Bone marrow (tissue), 2 donors: ENCODE results near the gene IVD.
A peak's percentile ranks its signal among the peaks of the same experiment; 100 is the strongest.

Source experiments
- DNase-seq, 2 donors: peaks; one replicate each; lab custom pipeline; 2025; lab: John Stamatoyannopoulos, UW

IVD gene

DNA sequence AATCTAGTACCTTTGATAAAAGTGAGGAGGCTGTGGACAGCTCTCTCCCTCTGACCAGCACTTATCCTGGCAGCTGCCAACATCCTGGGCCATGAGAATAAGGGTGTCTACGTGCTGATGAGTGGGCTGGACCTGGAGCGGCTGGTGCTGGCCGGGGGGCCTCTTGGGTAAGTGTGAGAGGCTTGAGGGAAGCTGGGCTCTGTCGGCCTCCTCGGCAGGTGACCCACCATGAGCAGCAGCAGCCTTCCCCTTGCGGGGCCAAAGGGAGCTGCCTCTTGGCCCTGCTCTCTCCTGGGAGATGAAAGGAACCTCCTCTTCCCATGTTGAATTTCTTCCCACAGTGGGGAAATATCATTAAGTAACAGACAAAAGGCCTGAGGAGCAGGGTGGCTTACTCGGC lies 9.2 kb downstream of the IVD start:
- DNase-seq: no peak

GRCh38 chr15:40415226-40415625 lies 9.6 kb downstream of the IVD start:
- no peak for DNase-seq

DNA sequence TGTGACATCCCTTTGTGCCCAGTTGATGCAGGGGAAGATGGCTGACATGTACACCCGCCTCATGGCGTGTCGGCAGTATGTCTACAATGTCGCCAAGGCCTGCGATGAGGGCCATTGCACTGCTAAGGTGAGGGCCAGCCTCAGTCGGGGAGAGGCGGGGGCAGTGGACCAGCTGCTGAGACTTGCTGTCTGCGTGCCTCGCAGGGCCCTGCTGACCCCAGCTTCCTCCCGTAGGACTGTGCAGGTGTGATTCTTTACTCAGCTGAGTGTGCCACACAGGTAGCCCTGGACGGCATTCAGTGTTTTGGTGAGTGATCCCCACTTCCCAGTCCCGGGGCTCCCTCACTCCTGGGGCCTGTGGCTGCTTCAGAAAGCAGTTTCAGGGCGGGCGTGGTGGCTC lies 10.5 kb downstream of the IVD start:
- no peak for DNase-seq

GRCh38 chr15:40418126-40418525 lies 12.5 kb downstream of the IVD start:
- DNase-seq: no peak

- no peak for DNase-seq
Measured at GRCh38 chr15:40420071-40420713, 14.6 kb downstream of the IVD start.

DNA sequence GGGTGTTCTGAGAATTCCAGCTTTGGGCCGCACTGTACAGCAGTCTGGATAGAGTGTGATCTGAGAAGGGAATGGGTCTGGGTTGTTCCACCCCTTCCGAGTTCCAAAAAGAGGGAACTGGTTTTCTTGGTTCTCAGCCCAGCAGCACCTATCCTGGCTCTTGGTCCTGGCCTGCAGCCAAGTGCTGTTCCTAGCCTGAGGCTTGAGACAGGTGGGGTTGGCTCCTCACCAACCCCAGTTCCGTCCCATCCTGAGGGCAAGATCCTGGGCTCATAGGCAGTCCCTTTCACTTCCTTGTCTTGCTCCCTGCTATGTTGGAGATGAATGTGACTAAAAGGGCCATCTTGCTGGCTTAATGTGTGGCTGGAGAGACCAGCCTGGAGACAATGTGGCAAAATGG lies 15.2 kb downstream of the IVD start:
- DNase-seq: no peak

DNA sequence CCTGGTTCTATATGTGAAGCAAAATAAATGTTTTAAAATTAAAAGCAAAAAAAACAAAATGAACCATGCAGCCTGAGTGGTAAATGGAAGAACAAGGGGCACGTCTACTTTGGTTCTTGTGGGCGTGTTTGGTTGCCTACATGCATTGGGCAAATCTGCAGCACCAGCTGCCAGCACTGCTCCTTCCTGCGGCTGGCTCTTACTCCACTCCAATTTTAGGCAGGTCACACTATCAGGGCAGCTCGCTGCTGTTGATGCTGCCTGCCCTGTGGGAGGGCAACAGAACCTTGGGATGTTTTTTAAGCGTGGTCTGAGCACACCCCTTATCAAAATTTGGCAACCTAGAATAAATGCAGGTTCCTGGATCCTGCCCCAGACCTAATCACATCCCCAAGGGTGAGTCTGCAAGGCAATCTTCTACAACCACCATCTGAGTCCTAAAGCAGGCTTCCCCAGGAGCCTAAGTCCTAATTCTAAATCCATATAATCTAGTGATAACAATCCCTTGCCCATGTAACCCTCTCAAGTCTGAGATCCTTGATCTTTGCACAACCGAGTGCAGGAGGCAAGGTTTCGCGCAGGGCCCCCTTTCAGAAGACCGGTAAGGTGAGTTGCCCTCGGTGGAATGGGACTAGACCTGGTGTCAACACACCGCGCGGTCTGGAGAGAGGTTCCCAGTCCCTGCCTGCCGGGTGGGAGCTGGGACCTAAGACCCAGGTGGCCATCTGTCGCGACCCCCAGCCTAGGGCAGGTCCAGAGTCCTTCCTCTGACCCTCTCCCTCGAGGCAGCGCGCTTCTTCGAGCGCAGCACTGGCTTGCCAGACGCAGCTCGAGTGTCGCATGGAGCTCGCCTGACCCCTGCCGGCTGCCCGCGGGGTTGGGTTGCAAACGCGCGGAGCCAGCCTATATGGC lies 15.9 kb downstream of the IVD start:
- DNase-seq: peak; percentile 10 to 69

DNA sequence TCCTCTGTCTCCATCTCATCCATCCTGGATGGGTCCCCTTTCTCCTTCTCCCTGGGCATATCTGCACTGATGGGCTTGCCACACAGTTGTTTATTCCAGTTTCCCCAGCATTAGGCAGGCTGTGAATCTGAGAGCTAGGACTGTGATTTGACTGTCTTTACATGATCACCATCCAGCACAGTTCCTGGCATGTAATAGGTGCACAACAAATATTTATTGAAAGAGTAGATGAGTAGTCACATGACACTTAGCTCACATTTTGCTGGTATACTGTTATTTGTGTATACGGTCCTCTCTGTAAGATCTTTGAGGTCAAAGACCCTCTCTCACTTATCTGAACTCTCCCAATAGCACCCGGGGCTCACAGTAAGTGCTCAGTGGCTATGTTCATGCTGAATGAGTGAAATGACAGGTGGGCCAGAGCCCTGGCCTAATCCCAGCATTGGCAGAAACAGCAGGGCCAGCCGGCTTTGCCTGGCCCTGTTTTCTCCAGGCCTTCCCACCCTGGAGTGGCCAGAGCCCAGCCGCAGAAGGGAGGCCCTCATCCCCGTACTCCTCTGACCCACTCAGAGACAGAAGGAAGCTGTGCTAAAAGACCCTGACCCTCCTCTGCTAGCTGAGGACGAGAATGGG lies 19.0 kb downstream of the IVD start:
- no peak for DNase-seq

DNA sequence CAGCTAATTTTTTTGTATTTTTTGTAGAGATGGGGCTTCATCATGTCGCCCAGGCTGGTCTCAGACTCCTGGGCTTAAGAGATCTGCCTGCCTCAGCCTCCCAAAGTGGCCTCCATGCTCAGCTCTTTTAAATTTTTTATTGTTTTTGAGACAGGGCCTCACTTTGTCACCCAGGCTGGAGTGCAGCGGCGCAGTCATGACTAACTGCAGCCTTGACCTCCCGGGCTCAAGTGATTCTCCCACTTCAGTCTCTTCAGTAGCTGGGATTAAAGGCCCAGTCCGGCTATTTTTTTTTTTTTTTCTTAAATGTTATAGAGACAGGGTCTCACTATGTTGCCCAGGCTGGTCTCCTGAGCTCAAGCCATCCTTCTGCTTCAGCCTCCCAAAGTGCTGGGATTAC lies 20.1 kb downstream of the IVD start:
- DNase-seq: no peak

- no peak for DNase-seq
Measured at GRCh38 chr15:40427188-40427587, 21.6 kb downstream of the IVD start.

- DNase-seq: no peak
Measured at GRCh38 chr15:40428185-40428584, 22.6 kb downstream of the IVD start.

- no peak for DNase-seq
Measured at GRCh38 chr15:40429068-40429710, 23.6 kb downstream of the IVD start.

DNA sequence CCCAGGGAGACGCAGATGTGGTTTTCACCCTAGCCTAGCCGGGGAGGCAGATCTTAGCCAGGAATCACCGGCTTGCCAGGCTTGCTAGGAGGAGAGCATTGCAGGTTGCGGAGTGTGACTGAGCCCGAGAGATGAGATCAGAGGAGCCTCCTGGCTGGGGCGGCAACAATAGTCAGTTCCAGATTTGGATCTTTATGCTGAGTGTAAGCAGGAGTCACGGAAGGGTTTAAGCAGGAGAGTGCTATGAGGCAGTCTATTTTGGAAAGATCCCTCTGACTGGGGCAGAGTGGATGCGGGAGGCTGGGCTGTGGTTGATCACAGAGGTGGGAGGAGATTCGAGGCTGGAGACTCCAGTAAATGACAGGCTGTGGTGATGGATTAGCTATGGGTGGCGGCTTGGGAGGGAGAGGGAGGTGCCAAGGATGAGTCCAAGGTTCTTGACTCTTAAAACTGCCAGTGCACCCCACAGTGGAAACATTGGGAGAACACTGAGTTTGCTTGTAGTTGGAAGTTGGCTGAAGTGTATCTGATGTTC lies 24.7 kb downstream of the IVD start:
- DNase-seq: no peak

- DNase-seq: no peak
Measured at GRCh38 chr15:40435023-40435709, 29.6 kb downstream of the IVD start.

- DNase-seq: no peak
Measured at GRCh38 chr15:40435710-40436089, 30.1 kb downstream of the IVD start.

GRCh38 chr15:40436116-40436891 lies 30.7 kb downstream of the IVD start:
- no peak for DNase-seq

DNA sequence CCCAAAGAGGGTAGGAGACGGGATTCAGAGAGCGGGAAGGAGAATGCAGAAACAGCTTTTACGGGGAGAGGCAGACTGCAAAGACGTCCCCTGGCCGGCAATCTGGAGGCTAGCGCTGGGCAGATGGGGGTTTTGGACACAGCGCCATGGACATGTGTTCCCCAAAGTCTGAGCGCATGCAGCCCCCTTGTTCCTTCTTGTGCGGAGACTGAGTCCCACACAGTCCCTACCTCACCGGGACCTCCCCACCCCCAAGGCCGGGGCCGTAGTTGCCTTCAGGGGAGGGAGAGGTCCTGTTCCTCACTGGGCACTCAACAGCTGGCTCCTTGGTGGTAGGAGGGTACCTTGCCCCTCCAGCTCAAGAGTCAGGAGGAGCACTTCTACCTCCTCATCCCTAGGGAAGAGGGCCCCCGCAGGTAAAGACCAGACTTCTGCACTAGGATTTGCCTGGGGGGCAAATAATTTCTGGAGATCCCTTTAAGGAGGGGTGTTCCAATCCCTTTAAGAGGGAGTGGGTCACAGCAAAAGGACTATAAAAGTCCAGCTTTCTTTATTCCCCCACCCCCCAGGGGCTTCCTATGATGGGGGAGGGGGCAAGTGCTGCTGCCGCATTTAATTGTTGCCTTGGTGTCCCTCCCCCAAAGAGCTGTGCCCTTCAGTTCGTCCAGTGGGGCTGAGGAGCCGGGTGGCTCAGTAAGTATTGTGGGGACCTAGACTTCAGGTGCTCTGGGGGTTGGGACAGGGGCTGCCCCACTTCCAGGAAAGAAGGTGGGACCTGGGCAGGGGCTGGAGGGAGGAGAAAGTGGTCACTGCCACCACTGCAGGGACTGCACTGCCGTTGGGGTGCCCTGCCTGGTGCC lies 31.5 kb downstream of the IVD start:
- no peak for DNase-seq

- DNase-seq: no peak
Measured at GRCh38 chr15:40437752-40438687, 32.4 kb downstream of the IVD start.

DNA sequence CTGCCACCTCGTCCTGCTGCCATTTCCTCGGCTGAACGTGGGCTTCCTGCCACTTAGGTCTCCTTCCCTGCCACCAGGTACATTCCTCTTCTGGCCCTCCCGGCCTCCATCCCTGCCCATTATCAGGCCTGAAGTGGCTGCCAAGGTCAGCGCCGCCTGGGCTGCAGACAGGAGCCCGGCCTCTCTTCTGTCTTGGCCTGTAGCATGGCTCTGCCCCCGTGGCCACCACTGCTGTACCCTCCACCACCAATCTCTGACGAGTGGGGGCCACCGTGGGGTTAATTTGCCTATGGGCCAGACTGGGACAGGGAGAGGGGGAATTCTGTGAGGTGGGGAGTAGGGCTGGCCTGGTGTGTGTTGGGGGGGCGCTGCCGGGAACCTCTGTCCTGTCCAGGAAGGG lies 33.1 kb downstream of the IVD start:
- no peak for DNase-seq
